ENCODE data around the gene TGFBR3. TPM values are rescaled to one million over a fixed set of nuclear protein-coding genes. Genes with fewer than 3 reads are reported as not detected.
A peak's percentile ranks its signal among the peaks of the same experiment; 100 is the strongest.
"Not testable (repeated sequence)": the region's sequence is repeated elsewhere in the genome, so short reads cannot be mapped to it uniquely, and the experiment has no call there.

Gene TGFBR3
- total RNA-seq, 1 donor from 2014 or later, result 6.9 TPM

DNA sequence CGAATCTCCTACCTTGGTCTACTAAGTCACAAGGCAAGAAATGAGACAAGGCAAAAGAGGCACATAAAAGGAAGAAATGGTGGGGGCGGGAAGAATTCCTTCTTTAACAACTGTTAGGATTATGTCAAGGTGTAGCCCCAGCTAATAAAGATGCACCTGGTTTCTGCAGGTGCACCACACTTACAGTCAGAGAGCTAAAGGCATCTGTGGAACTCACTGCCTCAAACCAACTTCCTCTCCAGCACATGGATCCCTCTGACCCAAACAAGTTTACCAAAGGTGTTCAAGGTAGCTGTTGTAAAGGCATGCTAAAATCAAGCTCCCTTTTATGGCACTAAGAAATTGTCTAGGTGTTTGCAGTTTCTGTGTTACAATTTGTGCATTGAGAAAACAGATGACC lies 38.1 kb downstream of the TGFBR3 start:
- no peak for DNase-seq

GRCh38 chr1:91846639-91847013 lies 39.3 kb downstream of the TGFBR3 start:
- no peak for DNase-seq

GRCh38 chr1:91846007-91846638 lies 39.8 kb downstream of the TGFBR3 start:
- DNase-seq, result no peak

DNA sequence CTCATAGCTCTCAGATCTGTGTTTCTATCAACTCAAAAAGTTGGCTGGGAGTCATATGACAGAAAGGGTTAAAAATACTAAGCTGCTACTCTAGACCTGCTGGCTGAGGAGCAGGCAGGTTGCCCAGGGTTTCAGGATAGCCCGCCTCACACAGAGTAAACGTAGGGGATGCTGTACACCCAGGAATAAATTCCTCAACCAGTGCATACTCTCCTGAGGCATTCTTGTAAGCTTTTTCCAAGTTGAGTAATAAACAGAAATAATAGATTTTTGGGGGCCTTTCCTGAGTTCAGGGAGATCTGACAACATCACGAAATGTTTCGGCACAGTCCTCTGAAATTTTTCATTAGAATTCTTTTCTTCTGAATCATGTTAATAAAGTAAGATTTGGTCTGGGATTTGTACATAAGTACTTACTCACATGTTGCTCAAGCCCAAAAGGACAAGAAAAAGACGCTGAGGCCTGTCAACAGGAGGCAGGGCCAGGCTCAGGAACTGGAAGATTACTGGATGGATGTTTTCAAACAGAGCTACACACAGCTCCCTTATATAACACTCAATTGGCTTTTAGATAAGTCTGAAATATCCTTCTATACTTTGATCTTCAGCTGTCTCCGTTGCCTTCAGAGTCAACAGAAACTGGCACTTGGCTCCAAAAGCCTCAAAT lies 41.0 kb downstream of the TGFBR3 start:
- DNase-seq, result no peak

GRCh38 chr1:91843843-91844242 lies 42.1 kb downstream of the TGFBR3 start:
- no peak for DNase-seq

DNA sequence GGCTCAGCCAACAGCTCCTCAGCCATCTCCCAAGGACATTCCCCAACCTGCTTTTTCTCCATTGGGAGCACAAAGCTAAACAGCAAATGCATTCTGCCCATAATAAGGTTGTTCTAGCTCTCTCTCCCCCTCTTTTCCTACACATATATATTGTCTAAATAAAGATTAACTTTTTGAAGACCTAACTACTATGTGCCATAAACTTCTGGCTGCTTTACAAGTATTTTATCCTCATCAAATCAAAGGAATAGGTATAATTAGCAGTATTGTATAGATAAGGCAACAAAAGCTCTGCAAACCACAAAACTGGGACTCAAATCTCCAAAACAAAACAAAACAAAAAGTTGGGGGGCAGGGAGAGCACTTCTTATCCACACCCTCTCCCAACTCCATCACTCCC lies 43.4 kb downstream of the TGFBR3 start:
- DNase-seq, result no peak

DNA sequence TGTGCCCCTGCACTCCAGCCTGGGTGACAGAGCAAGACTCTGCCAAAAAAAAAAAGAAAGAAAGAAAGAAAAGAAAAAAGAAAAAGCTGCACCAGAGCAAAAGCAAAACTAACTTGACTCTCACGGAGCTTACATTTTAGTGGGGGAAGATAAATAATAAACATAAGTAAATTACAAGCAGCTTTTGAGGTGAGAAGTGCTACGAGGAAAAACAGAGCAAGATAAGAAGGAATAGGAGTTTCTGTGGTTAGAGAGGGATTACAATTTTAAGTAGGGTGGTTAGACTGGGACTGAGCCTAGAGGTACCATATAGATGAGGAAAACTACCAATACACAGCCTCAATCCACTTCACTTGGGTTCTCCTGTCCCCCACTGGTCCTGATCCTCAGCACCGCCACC lies 43.9 kb downstream of the TGFBR3 start:
- DNase-seq, result no peak

DNA sequence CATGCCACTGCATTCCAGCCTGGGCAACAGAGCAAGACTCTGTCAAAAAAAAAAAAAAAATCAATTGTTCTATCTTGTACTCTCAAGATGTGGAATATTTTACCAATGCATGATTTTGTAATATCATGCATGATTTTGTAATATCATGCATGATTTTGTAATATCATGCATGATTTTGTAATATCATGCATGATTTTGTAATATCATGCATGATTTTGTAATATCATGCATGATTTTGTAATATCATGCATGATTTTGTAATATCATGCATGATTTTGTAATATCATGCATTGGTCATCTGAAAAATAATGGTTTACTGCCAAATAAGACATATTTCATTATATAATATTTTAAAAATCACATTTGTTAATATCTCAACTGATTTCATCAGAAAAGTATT lies 45.7 kb downstream of the TGFBR3 start:
- DNase-seq, result not testable (repeated sequence)

DNA sequence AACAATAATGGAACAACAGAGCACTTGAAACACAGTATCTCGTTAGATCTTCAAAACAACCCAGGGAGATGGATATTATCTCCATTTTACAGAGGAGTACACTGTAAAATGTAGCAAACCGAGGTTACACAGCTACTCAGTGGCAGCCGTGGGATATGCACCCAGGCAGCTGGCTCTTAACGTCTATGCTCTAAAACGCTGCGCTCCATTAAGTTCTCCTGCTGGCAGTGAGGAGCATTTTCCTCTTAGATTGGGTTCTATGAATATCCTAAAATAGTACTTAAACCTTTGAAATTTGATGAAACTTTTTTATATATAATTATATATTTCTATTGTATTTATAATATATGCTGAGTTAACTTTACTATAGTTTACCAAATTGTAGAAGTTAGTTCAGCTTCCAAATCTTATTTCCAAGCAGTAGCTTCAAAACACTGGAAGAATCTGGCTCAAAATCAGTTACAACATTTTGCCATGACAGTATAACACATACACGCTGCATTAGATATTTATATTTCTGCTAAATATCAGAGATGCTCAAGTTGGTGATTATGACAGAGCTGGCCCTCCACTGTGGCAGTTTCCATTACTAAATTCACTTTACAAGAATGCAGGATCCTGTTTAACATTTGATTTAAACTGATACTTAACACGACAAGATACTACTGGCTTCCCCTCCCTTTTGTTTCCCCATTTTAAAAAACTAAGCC lies 49.5 kb downstream of the TGFBR3 start:
- DNase-seq, result no peak

- DNase-seq, result no peak
Observed at GRCh38 chr1:91835087-91835521, 50.8 kb downstream of the TGFBR3 start.

GRCh38 chr1:91834549-91834948 lies 51.4 kb downstream of the TGFBR3 start:
- not testable (repeated sequence) for DNase-seq

- DNase-seq, result no peak
Observed at GRCh38 chr1:91833946-91834345, 52.0 kb downstream of the TGFBR3 start.

- no peak for DNase-seq
Observed at GRCh38 chr1:91831132-91831930, 54.6 kb downstream of the TGFBR3 start.

- DNase-seq, result peak; percentile 15
Observed at GRCh38 chr1:91830242-91831131, 55.5 kb downstream of the TGFBR3 start.

DNA sequence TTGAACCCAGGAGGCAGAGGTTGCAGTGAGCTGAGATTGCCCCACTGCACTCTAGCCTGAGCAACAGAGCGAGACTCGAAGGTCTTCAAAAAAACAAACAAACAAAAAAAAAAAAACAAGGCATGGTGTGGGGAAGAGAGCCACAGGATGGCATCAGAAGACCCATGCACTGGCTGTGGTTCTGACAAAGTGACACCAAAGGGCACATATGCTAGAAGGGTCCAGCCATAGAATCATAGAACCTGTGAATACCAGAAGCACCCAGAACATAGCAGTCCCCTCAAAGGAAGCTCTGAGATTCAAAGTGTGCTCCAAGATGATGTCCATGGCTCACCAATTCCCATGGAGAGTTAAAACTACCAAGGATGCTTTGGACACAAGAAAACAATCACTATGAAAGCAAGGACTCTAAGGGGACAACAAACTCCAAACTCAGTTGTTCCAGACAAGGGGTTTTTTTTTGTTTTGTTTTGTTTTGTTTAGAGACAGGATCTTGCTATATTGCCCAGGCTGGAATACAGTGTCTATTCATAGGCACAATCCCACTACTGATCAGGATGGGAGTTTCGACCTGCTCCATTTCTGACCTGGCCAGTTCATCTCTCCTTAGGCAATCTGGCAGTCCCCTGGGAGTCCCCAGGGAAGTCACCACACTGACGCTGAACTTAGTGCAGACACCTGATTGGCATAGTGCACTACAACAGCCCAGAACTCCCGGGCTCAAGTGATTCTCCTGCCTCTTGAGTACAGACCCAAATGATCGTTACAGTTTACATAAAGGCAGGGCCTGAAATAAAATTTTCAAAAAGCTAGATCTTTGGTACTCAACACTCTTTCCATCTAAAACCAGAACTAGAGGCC lies 56.4 kb downstream of the TGFBR3 start:
- no peak for DNase-seq

GRCh38 chr1:91828583-91829281 lies 57.2 kb downstream of the TGFBR3 start:
- DNase-seq, result no peak

- no peak for DNase-seq
Observed at GRCh38 chr1:91827459-91828321, 58.3 kb downstream of the TGFBR3 start.

DNA sequence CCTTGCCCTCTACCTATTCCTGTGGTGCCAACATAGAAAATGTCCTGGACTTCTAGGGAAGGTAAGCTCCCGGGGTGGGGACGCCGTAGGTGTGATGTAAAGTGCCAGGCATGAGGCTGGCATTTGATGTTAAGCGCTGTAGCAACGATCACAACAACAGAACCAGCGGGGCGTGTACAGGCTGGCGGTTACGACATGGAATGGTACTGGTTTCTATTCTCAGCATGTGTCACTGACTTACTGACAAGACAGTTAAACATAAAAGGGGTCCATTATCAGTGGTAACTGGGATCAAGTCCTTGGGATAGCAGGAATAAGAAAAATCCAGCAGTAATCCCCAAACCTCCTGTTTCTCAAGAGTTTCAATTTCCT lies 58.9 kb downstream of the TGFBR3 start:
- no peak for DNase-seq

DNA sequence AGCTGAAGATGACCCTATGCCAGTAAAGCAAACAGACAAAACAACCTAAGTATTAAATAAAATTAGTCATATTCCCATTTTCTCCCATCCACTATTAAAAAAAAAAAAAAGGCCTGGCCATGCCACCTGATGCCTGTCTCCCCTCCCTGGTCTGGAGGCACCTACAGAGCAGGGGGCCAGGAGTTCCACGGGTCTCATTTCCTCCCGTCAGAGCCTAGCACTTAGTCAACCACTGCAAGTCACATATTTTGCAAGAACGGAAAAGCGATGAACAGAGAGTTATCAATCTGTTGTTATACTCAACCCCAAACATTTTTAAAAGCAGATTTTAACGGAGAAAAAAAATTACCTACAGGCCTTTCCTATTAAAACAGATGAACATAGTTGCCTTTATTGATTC lies 59.3 kb downstream of the TGFBR3 start:
- DNase-seq, result no peak

All from occipital lobe (tissue), 2 donors.